NAMALWA (cell line): ENCODE results near the gene MAGI1.
"Not testable (repeated sequence)": the region's sequence is repeated elsewhere in the genome, so short reads cannot be mapped to it uniquely, and the experiment has no call there.

Experiments used
- DNase-seq: peaks from one replicate; pipeline ENCODE4 v3.0.0-alpha.2; 2015; ENCODE audit warnings: low spot score

MAGI1 gene

DNA sequence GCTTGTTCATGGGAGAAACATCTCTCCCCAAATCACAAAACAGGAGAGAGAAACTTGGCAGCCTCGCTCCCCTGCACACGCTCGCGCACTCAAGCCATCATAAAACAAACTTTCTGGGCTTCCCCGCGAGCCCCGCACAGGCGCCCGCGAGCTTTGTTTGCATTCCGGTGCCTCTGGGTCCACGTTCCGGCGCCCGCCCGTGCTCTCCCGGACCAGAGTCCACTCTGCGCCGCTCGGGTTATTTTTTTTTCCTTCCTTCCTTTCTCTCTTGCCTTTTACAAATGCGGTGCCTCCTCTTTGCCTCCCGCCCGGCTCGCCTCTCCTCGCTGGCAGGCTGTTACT, 363 bp downstream of the MAGI1 start:
- DNase-seq: no peak

DNA sequence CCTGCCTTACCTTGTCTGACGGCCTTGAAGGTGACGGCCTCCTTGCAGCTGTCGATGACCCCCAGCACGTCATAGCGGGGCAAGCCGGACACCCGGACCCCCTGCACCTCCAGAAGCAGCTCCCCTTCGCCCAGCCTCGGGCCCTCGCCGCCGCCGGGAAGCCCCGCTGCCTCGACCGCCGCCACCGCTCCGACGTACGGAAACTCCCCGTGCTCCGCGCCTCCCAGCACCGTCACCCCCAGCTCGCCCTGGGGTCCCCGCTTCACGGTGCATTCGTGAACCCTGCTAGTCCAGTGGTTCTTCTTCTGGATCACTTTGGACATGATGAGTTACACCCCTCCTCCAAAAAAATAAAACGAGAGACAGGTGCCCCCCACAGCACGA, 740 bp downstream of the MAGI1 start:
- DNase-seq: no peak

GRCh38 chr3:66037330-66037985, 1.3 kb downstream of the MAGI1 start:
- no peak for DNase-seq

DNA sequence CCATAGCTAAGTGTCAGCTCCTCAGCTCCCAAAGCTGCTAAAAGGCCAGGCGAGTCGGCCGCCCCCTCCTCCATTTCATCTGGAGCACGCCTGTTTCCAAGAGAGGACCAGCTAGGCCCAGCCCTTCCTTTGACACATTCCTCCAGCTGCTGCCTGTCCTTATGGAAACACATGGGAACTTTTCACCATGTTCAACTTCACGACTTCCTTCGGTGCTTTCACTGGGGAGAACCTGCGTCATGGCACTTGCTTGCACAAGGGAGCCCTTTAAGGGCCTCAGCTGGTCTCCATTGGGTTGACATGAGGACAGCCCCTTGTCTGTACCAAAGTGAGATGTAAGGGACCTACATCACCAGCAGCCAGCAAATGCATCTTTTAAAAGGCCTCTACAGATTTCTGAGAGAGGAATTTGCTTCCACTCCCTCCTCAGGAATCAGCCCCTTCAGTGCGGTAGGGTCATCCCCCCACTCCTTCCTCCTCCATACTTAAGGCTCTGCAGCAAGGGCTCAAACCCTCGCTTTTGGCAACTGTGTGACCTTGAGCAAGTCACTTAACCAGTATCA, 2.1 kb downstream of the MAGI1 start:
- no peak for DNase-seq

DNA sequence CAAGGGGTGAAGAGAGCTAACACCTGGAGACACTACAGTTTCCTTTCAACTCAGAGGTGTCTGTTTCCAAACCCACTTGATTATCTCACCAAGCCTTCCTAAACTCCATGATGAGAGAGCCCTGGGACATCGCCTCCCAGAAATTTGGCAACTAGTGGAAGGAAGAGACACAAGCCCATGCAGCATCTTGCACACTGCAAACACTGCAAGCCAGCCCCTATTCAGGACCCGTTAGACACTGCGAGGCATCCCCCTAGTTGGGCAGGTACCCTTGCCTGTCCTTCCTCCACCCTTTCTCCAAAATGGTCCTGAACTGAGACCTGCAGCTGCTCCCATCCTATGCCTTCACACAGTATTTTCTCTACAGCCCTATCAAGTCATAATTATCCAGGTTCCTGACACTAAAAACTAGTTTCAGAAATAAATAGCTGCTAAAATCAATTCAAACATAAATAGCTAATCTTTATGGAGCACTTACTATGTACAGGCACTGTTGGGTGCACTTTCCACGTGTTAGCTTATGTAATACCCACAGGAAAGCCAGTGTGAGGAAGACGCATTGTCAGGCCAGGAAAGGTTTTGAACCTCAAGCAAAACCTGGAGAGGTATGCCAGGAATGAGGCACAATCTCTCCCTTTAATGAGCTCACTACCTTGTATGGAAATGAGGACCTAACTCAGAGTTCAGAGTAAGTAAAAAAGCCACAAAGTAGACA, 2.8 kb downstream of the MAGI1 start:
- DNase-seq: no peak

GRCh38 chr3:66033241-66034138, 5.2 kb downstream of the MAGI1 start:
- DNase-seq: no peak

DNA sequence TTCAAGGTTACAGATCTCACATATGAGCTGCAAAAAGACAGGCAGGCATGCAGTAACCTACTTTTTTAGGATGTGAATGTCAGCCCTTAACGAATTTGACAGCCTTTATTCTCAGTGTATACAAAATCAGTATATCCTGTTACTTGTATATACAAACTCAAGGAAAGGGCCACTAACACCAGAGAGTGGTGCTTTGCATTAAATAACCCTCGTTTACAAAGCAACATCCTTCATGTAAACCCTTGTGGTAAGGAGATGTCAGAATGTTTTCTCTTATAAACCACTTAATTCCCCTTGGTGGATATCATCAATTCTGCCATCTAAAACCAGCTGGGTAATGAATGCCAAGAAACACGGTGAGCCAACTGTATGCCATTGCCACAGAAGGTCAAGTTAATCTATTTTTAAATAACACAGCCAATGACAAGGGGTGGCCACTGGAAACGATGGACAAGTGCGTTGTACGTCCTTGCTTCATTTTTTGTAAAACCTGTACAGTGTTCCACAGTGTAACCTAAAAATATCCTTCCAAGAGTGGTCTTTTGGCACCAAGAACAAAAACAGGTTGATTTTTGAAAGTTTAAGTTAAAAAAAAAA, 7.5 kb downstream of the MAGI1 start:
- no peak for DNase-seq

GRCh38 chr3:66029443-66029842, 9.3 kb downstream of the MAGI1 start:
- DNase-seq: no peak

- DNase-seq: no peak
These were observed 9.7 kb downstream of the MAGI1 start for GRCh38 chr3:66029014-66029413.

DNA sequence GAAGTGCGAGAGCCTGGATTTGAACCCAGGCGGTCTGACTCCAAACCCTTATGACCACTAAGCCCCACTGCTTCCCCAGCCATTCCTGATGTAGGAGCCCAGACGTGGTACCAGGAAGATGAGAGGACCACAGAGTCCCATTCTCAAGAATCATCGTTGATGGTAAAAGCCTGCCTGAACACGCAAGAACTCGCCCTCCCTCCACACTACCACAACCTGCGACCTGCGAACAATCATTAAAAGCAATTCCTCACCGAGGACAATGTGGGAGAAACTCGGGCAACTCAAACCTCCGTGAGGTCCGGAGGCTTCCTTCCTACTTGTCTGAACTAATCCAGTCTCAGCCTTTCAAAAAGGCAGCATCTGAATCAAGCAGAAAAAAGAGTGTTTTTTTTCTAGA, 10.3 kb downstream of the MAGI1 start:
- DNase-seq: no peak

DNA sequence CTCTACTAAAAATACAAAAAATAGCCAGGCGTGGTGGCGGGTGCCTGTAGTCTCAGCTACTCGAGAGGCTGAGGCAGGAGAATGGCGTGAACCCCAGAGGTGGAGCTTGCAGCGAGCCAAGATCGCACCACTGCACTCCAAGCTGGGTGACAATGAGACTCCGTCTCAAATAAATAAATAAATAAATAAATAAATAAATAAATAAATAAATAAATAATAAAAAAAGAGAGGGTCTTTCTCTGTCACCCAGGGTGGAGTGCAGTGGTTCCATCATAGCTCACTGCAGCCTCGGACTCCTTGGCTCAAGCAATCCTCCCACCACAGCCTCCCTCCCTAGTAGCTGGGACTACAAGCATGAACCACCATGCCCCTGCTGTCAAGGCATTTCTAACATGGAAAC, 11.6 kb downstream of the MAGI1 start:
- not testable (repeated sequence) for DNase-seq

GRCh38 chr3:66023738-66024385, 14.9 kb downstream of the MAGI1 start:
- no peak for DNase-seq

GRCh38 chr3:66023229-66023628, 15.5 kb downstream of the MAGI1 start:
- DNase-seq: no peak

DNA sequence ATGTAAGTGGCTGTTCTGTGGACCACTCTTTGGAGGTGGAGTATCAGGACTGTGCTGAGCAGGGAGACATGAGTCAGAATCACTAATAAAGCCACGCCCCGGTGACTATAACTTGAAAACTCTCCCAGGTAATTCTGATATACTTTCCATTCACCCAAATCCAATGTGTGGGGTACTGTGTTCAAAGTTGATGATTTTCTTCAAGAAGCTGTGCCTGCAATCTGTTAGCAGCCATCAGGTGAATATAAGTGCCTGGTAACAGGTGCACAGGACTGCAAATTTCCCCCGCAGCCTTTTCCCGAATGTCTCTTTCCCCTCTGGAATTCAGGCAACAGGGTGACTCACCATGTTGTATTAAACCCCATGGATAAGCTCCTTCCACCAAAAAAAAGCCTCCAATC, 17.0 kb downstream of the MAGI1 start:
- DNase-seq: no peak

GRCh38 chr3:66019896-66020295, 18.8 kb downstream of the MAGI1 start:
- no peak for DNase-seq

GRCh38 chr3:66018057-66019033, 20.4 kb downstream of the MAGI1 start:
- DNase-seq: no peak

GRCh38 chr3:66017591-66017990, 21.1 kb downstream of the MAGI1 start:
- no peak for DNase-seq

GRCh38 chr3:66017084-66017483, 21.6 kb downstream of the MAGI1 start:
- DNase-seq: no peak

DNA sequence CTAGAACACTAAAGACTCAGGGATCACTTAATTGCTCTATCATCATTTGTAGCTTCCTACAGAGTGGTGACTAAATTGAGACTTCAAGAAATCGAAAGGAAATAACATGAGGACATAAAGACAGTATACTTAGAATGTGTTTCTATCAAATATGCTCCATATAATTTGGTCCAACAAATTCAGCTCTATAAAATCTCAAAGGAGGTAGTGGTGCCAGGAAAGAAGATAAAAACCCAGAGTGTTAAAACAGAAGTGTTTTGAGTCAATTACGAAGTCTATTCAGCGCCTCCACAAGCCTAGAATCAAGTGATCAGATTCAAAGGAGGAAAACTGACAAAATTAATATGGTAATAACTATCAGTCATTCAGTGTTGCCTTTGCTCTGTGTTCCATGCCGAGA, 22.9 kb downstream of the MAGI1 start:
- DNase-seq: no peak

DNA sequence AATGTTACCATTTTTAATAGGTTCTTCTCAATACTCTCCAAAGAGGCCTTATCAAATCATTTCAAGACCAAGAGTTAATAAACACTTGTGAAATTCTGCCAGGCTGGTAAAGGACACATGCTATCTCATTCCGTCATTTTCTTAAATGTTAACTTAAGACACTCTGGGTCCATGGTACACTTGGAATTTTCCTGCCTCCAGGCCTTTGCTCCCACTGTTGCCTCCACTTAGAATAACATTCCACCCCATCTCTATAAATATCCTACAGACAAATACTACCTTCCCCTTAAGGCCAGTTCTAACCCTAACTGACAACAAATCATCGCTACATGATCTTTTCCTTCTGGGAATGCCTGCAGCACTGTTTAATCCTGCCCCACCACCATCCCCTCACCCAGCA, 24.1 kb downstream of the MAGI1 start:
- no peak for DNase-seq

GRCh38 chr3:66014056-66014455, 24.7 kb downstream of the MAGI1 start:
- no peak for DNase-seq
